ENCODE data around the gene SYT14.

- TF ChIP-seq EP300 (IDR thresholded peaks at IDR 0.05) (no peak), CTCF (IDR thresholded peaks at IDR 0.05) (no peak), POLR2A (IDR thresholded peaks at IDR 0.05) (no peak), POLR2AphosphoS5 (IDR thresholded peaks at IDR 0.05) (no peak)
Measured at GRCh38 chr1:209937996-209938959, at the start of gene SYT14.
